Mononuclear cell (primary cell): ENCODE measurements around the gene MPZL1. TPM values are rescaled to one million over a fixed set of nuclear protein-coding genes. Genes with fewer than 3 reads are reported as not detected.

ENCODE experiments used
- H3K27me3 ChIP-seq: 2 replicates; pipeline ENCODE4 v1.6.0; 2011; ENCODE audit warnings: low read length, control low read depth; ENCODE audit not compliant: insufficient read depth
- H3K4me1 ChIP-seq: 2 replicates; pipeline ENCODE4 v1.5.1; 2011; ENCODE audit warnings: mild to moderate bottlenecking, low read length, control low read depth; ENCODE audit not compliant: insufficient read depth
- H3K4me3 ChIP-seq: 2 replicates; pipeline ENCODE4 v1.5.1; 2011; ENCODE audit warnings: mild to moderate bottlenecking, low read length, moderate library complexity
- H3K9me3 ChIP-seq: 2 replicates; pipeline ENCODE4 v1.5.1; 2011; ENCODE audit warnings: low read depth, mild to moderate bottlenecking, control low read depth, low read length
- total RNA-seq: library from RNA; depleted of rRNA; stranded (reverse); fragments of >200 nt; gene quantifications from one replicate; pipeline ENCODE4 v1.2.3, GENCODE V29; 2012

Gene MPZL1
- total RNA-seq: 13.9 TPM

DNA sequence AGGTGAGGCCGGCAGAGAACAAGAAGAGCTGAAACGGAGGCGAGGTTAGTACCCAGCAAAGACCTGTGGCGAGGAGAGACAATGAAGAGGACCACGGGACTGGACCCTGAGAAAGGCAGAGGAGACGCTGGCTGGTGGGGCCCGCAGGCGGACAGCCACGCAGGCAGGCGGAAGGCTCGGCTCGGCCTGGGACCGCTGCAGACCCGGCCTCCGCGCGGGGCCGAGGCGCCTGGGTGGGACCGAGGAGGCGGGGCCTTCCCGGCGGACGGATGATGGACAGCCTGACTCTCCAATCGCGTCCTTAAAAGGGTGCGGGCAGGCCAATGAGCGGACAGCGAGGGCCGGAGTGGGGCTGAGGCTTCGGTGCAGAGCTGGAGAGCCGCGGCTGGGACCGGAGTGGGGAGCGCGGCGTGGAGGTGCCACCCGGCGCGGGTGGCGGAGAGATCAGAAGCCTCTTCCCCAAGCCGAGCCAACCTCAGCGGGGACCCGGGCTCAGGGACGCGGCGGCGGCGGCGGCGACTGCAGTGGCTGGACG is at the start of gene MPZL1:
TSS of gene MPZL1 (plus strand) at position 366 of the 535 bp plus-strand sequence. CDS start 170 bp downstream, outside the sequence.
- Histone ChIP-seq H3K4me3 (peak within 1 kb of the TSS; percentile 66), H3K27me3 (no peaks in the 10 kb centered on the region), H3K4me1 (peaks cover 37% of the 10 kb centered on the region), H3K9me3 (no peaks in the 10 kb centered on the region)

- Histone ChIP-seq H3K27me3 (no peaks in the 10 kb centered on the region), H3K4me3 (no peak overlapping the region), H3K4me1 (peaks cover 82% of the 10 kb centered on the region), H3K9me3 (no peaks in the 10 kb centered on the region)
Observed at GRCh38 chr1:167672831-167673230, 49.0 kb upstream of the MPZL1 start.

DNA sequence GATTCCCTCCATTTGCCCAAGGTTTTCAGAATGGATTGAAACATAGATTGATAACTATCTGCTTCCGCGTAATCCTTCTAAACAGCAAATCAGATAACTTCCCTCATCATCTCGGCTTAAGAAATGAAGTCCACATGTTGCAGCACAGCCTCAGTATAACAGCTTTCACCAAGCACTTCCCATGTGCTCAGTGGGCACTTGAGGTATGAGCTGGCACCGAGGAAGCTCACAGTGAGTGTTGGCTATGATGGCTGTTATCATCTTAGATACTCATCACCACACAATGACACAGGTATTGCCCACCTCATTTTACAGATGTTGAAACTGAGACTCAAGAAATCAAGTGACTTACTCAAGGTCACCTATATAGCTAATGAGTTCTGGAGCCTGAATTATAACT is 48.5 kb upstream of the MPZL1 start:
- Histone ChIP-seq H3K4me1 (peaks cover 80% of the 10 kb centered on the region), H3K27me3 (no peaks in the 10 kb centered on the region), H3K9me3 (no peaks in the 10 kb centered on the region), H3K4me3 (no peak overlapping the region)

DNA sequence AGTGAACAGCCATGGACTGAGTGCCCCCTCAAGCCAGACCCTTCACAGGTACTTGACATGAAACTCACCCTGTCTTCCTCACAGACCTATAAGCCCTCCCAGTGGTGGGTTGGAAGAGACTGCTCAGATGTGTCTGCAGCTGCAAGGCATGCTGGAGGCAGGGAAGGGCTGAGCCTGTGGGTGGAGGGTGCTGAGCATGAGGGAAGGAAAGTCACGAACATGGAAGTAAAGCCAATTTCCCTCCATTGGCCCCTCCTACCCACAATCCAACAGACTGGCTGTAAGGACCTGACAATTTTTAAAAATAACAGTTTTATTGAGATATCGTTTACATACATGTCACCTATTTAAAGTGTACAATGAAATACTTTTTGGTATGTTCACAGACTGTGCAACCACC is 47.6 kb upstream of the MPZL1 start:
- H3K4me3 ChIP-seq: no peak overlapping the region
- peaks cover 80% of the 10 kb centered on the region for H3K4me1 ChIP-seq
- no peaks in the 10 kb centered on the region for H3K9me3 ChIP-seq
- no peaks in the 10 kb centered on the region for H3K27me3 ChIP-seq

- Histone ChIP-seq H3K9me3 (no peaks in the 10 kb centered on the region), H3K27me3 (no peaks in the 10 kb centered on the region), H3K4me1 (peaks cover 78% of the 10 kb centered on the region), H3K4me3 (no peak overlapping the region)
Observed at GRCh38 chr1:167675440-167675839, 46.3 kb upstream of the MPZL1 start.

GRCh38 chr1:167676205-167676915 is 45.4 kb upstream of the MPZL1 start:
- H3K9me3 ChIP-seq: no peaks in the 10 kb centered on the region
- H3K4me3 ChIP-seq: no peak overlapping the region
- H3K27me3 ChIP-seq: no peaks in the 10 kb centered on the region
- H3K4me1 ChIP-seq: peaks cover 74% of the 10 kb centered on the region

DNA sequence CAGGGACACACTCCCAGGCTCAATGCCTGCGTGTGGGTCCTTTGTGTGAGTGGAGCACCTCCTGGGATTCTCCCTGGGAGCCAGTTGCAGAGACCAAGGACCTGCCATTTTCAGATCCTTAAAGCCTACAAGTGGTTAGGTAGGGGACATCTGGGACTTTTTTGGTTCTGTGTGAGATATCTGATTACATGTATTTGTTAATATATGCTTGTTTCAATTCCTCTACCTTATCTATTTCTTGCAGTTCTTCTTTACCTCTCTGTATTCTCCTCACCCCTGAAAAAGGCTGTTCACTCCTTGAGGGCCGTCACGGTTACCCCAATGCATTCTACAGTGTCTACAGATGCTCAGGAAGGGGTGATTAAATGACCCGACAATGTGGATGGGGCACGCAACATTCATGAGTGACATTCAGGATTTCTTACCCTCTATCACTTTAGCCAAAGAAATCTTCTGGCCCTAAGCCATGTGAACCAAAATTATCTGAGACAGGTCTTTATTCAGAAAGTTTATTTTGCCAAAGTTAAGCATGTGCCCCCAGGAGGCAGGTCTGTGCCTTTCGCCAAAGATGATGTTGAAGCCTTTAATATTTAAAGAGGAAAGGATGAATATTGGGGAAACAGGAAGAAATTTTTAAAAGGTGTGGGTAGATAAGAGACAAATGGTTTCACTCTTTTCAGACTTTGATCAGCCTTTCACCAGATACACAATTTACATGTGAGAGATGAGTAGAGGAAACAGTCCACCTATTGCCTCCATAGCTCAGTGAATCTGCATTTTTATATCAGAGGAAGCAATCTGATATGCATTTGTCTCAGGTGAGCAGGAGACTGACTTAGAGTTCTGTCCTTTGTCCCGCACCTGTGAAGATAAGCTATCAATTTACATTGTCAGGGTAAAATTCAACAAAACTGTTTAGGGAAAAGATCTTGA is 44.6 kb upstream of the MPZL1 start:
- Histone ChIP-seq H3K4me3 (no peak overlapping the region), H3K9me3 (no peaks in the 10 kb centered on the region), H3K4me1 (peaks cover 66% of the 10 kb centered on the region), H3K27me3 (no peaks in the 10 kb centered on the region)

DNA sequence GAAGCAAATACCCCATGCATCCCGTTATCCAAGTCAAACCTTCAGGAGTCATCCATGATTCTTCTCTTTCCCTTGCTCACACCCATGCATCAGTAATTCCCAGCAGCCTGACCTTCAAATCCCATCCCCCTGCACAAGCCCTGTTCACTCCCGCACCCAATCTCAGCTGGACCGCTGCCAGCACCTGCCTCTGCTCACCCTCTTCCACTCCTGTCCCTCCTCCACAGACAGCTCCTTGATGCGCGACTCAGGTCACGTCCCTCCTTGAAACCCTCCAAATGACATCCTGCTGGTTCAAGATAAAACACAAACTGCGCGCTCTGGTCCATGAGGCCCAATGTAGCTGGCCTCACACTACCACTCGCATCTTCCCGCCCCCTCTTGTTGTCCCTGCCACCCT is 43.4 kb upstream of the MPZL1 start:
- Histone ChIP-seq H3K4me3 (no peak overlapping the region), H3K27me3 (no peaks in the 10 kb centered on the region), H3K9me3 (no peaks in the 10 kb centered on the region), H3K4me1 (peaks cover 60% of the 10 kb centered on the region)

- no peak overlapping the region for H3K4me3 ChIP-seq
- H3K4me1 ChIP-seq: peaks cover 56% of the 10 kb centered on the region
- H3K27me3 ChIP-seq: no peaks in the 10 kb centered on the region
- H3K9me3 ChIP-seq: no peaks in the 10 kb centered on the region
Observed at GRCh38 chr1:167678838-167679237, 42.9 kb upstream of the MPZL1 start.

DNA sequence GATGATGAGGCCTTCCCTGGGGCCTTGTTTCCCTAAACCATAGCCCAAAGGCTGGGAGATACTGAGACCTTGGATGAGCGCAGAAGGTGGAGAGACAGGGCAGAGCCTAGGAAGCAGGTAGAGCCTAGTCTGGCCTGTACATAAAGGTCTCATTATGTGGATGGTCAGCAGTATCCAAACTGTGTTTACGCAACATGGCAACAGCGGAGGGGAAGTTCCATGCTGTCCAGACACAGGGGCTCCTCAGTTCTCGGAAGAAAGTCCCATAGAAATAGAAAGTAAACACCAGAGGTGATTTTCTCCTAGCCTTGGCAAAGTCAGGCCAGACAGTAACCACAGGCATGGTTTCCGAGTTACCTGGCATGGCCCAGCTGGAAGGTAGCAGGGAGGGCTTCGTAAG is 42.1 kb upstream of the MPZL1 start:
- H3K4me1 ChIP-seq: peaks cover 52% of the 10 kb centered on the region
- H3K4me3 ChIP-seq: no peak overlapping the region
- H3K9me3 ChIP-seq: no peaks in the 10 kb centered on the region
- no peaks in the 10 kb centered on the region for H3K27me3 ChIP-seq

DNA sequence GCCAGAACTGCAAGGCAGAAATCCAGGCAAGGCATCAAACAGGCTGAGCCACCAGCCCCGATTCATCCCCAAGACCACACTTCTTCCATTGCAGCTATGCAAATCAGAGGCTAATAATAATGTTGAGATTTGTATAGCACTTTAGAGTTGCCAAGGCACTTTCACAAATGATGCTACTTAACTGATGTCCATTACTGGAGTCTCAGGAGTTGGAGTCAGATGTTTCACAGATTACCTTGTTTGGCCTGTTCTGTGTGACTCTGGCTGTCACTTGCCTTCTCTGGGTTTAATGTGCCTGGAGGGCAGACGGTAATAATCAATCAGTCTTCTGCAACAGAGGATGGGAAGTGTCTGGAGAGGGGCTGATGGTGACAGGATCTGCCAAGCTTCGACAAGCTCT is 40.8 kb upstream of the MPZL1 start:
- no peak overlapping the region for H3K4me3 ChIP-seq
- H3K4me1 ChIP-seq: peaks cover 45% of the 10 kb centered on the region
- no peaks in the 10 kb centered on the region for H3K27me3 ChIP-seq
- no peaks in the 10 kb centered on the region for H3K9me3 ChIP-seq

DNA sequence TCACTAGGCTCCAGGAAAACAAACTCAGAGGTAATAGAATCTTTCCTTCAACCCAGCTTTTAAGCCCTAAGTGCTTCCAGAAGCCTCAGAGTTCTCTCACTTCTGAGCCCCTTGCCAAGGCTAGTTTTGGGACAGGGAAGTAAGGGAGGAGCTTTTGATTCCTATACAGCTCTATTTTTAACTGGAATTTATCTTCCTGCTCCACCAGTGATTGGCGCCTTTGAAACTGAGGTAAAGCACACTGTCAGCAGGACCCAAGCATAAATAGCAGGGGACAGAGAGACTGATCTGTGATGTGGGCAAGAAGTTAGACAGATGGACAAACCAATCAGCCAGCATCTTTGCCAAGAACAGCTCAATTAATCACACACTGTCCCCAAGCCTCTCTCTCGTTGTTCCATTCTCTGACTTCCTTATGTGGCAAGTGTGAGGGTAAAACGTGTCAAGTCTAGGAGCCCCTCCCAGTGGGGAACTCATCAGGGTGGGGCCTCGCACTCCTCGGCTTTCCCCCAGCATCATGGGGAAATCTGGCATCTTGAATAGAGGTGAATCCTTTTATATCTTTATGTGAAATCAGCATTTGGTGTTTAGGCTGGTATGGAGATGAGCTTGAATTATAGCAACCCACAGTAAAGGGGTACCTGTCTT is 40.2 kb upstream of the MPZL1 start:
- H3K27me3 ChIP-seq: no peaks in the 10 kb centered on the region
- H3K4me3 ChIP-seq: no peak overlapping the region
- peaks cover 43% of the 10 kb centered on the region for H3K4me1 ChIP-seq
- H3K9me3 ChIP-seq: no peaks in the 10 kb centered on the region

GRCh38 chr1:167683226-167683625 is 38.6 kb upstream of the MPZL1 start:
- Histone ChIP-seq H3K9me3 (no peaks in the 10 kb centered on the region), H3K27me3 (no peaks in the 10 kb centered on the region), H3K4me3 (no peak overlapping the region), H3K4me1 (peaks cover 39% of the 10 kb centered on the region)

- no peak overlapping the region for H3K4me3 ChIP-seq
- no peaks in the 10 kb centered on the region for H3K9me3 ChIP-seq
- H3K27me3 ChIP-seq: no peaks in the 10 kb centered on the region
- peaks cover 40% of the 10 kb centered on the region for H3K4me1 ChIP-seq
Observed at GRCh38 chr1:167683641-167684502, 37.9 kb upstream of the MPZL1 start.
